ENCODE measurements around the gene FUCA2.

GRCh38 chr6:143517447-143517773, 5.9 kb upstream of the FUCA2 start:
- TF ChIP-seq CTCF (IDR thresholded peaks at IDR 0.05 in 8 of 11, conservative IDR thresholded peaks at IDR 0.05 in 3 of 11) (no peak), POLR2AphosphoS5 (IDR thresholded peaks at IDR 0.05) (no peak), POLR2A (IDR thresholded peaks at IDR 0.05) (no peak)
